ENCODE measurements around the gene SEC16A. TPM values are rescaled to one million over a fixed set of nuclear protein-coding genes. Genes with fewer than 3 reads are reported as not detected.

SEC16A gene
- total and polyA plus RNA-seq, 7 experiments from 2014 or later: 25.4 to 88.5 (median 83.0) TPM

DNA sequence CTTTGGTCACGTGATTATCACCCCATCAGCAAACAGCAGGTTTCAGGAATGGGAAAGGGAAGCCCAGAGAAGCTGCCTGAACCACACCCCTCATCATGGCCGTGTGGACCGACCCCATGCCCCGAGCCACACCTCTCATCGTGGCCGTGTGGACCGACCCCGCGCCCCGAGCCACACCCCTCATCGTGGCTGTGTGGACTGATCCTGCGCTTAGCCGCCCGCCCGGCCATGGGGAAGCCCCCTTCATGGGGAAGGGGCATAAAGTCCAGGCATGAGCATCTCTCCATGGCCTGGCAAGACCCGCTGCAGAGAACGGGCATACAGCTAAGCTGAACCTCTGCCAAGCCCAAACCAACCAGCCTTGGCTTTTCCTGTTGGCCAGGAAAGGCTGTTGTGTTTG lies 89.3 kb downstream of the SEC16A start:
- H3K9me3 ChIP-seq (ENCODE audit: control insufficient read depth in 2 of 3, low read length in 3 of 3): no peaks in the 10 kb centered on the region
- Mint-ChIP-seq H3K27ac (no peak overlapping the region), H3K4me3 (no peak overlapping the region), H3K4me1 (peaks cover 0 to 13% (median 3%) of the 10 kb centered on the region in 7 donors), H3K27me3 (no peaks in the 10 kb centered on the region), H3K9me3 (no peaks in the 10 kb centered on the region), H3K36me3 (peaks cover 0 to 37% (median 10%) of the 10 kb centered on the region in 5 donors)
- CTCF ChIA-PET: no interaction called here
- H3K27ac ChIP-seq (ENCODE audit: low read depth, low read length): no peak overlapping the region
- H3K27me3 ChIP-seq (ENCODE audit: control insufficient read depth in 2 of 2, insufficient read depth in 2 of 2, low read length in 2 of 2): no peaks in the 10 kb centered on the region
- peaks cover 0 to 4% of the 10 kb centered on the region in 2 donors for H3K4me1 ChIP-seq (ENCODE audit: control insufficient read depth in 2 of 2, insufficient read depth in 2 of 2, low read length in 2 of 2)
- peaks cover 3 to 90% (median 18%) of the 10 kb centered on the region in 3 experiments for H3K36me3 ChIP-seq (ENCODE audit: control insufficient read depth in 2 of 3, insufficient read depth in 3 of 3, low read length in 3 of 3)
- H3K4me3 ChIP-seq (ENCODE audit: low read length): no peak overlapping the region
- intact Hi-C loops (cut with micrococcal nuclease): no loop called here
- DNase-seq (no peak), ATAC-seq (no peak)
- POLR2A ChIA-PET: no interaction called here

- Histone ChIP-seq H3K9me3 (ENCODE audit: control insufficient read depth in 2 of 3, low read length in 3 of 3) (no peaks in the 10 kb centered on the region), H3K27ac (ENCODE audit: low read depth, low read length) (no peak overlapping the region), H3K27me3 (ENCODE audit: control insufficient read depth in 2 of 2, insufficient read depth in 2 of 2, low read length in 2 of 2) (no peaks in the 10 kb centered on the region), H3K4me3 (ENCODE audit: low read length) (no peak overlapping the region), H3K36me3 (ENCODE audit: control insufficient read depth in 2 of 3, insufficient read depth in 3 of 3, low read length in 3 of 3) (peaks cover 6 to 88% (median 18%) of the 10 kb centered on the region in 3 experiments), H3K4me1 (ENCODE audit: control insufficient read depth in 2 of 2, insufficient read depth in 2 of 2, low read length in 2 of 2) (no peaks in the 10 kb centered on the region)
- peaks cover 0 to 38% (median 11%) of the 10 kb centered on the region in 5 donors for H3K36me3 Mint-ChIP-seq
- H3K4me3 Mint-ChIP-seq: no peak overlapping the region
- no peaks in the 10 kb centered on the region for H3K27me3 Mint-ChIP-seq
- H3K27ac Mint-ChIP-seq: no peak overlapping the region
- POLR2A ChIA-PET: interaction anchor here (0.6 to 1.5 kb wide), 2 partner anchors 11 to 16 kb away, joined by 3 read pairs; no protein-coding TSS in a partner anchor
- CTCF ChIA-PET: no interaction called here
- DNase-seq: no peak
- peaks cover 0 to 7% (median 0%) of the 10 kb centered on the region in 7 donors for H3K4me1 Mint-ChIP-seq
- intact Hi-C loops (cut with micrococcal nuclease): no loop called here
- no peak for ATAC-seq
- H3K9me3 Mint-ChIP-seq: no peaks in the 10 kb centered on the region
Observed at GRCh38 chr9:136392538-136393449, 90.0 kb downstream of the SEC16A start.

DNA sequence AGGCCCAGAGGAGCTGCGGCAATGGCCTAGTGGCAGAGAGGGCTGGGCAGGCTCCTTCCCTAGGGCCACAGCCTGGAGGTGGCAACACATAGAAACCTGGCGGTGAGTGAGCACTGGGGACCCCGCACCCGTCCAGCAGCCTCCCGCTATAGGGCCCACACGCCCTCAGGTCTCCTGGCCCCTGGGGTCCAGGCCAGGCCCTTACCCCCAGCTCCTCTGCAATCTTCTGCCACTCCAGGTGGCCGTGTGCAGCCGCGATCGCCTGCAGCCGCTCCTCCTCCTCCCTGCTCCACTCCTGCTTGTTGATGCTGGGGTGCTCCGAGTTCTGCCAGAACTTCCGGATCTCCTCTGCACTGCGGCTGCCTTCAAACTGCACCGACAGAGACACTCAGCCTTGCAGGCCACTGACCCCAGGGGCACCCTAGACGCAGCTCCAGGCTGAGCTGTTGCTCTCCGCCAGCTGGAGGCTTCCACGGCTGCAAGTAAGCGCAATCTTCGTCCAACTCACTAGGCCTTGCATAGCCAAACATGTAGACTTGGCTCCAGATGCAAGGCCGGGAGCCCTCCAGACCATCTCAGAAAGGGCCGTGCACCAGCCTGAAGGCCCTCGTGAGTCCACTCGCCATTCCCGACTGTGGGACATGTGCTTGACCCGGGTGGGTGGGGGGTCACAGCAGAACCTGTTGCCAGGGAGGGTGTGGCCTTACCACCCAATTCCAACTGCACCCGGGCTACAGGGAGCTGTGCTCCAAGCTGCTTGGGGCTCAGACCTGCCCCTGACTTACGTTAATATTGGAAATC lies 90.9 kb downstream of the SEC16A start:
- Mint-ChIP-seq H3K36me3 (peaks cover 0 to 41% (median 17%) of the 10 kb centered on the region in 5 donors), H3K9me3 (no peaks in the 10 kb centered on the region), H3K4me3 (no peak overlapping the region), H3K27ac (no peak overlapping the region), H3K4me1 (peaks cover 0 to 4% (median 0%) of the 10 kb centered on the region in 7 donors), H3K27me3 (no peaks in the 10 kb centered on the region)
- CTCF ChIA-PET: no interaction called here
- intact Hi-C loops (cut with micrococcal nuclease): no loop called here
- Histone ChIP-seq H3K36me3 (ENCODE audit: control insufficient read depth in 2 of 3, insufficient read depth in 3 of 3, low read length in 3 of 3) (peaks cover 6 to 91% (median 17%) of the 10 kb centered on the region in 3 experiments), H3K27me3 (ENCODE audit: control insufficient read depth in 2 of 2, insufficient read depth in 2 of 2, low read length in 2 of 2) (no peaks in the 10 kb centered on the region), H3K9me3 (ENCODE audit: control insufficient read depth in 2 of 3, low read length in 3 of 3) (no peaks in the 10 kb centered on the region), H3K4me1 (ENCODE audit: control insufficient read depth in 2 of 2, insufficient read depth in 2 of 2, low read length in 2 of 2) (no peaks in the 10 kb centered on the region), H3K27ac (ENCODE audit: low read depth, low read length) (no peak overlapping the region), H3K4me3 (ENCODE audit: low read length) (no peak overlapping the region)
- DNase-seq: no peak
- POLR2A ChIA-PET: interaction anchor here (0.6 to 1.5 kb wide), 2 partner anchors 12 to 17 kb away, joined by 3 read pairs; no protein-coding TSS in a partner anchor
- no peak for ATAC-seq

Small RNA genes lying within 50 kb of the gene (microRNA-seq; reads per million reads assigned to microRNA genes)
- not detected for gene MIR4673 (ENCODE audit: borderline microRNAs expressed)

Other genes with a start within 250 kb of the SEC16A start
- 10 to 100 TPM; 11.5 to 15.9 (median 12.0) TPM for gene QSOX2, start 237.2 kb downstream of the SEC16A start, total RNA-seq
- under 1 TPM; 0.26 to 0.52 TPM for gene QSOX2, start 237.2 kb downstream of the SEC16A start, polyA plus RNA-seq
- gene CCDC187, start 178.9 kb downstream of the SEC16A start, total RNA-seq: under 1 TPM in 1 of 5 experiments, not detected in 4; 0.10 TPM
- gene CCDC187, start 178.9 kb downstream of the SEC16A start, polyA plus RNA-seq: not detected
- gene GPSM1, start 155.5 kb downstream of the SEC16A start, total RNA-seq: 10 to 100 TPM in 1 of 5 experiments, 1 to 10 TPM in 4; 6.1 to 11.5 (median 8.6) TPM
- gene GPSM1, start 155.5 kb downstream of the SEC16A start, polyA plus RNA-seq: 1 to 10 TPM in 1 of 2 donors, under 1 TPM in 1; 0.87 to 1.4 TPM
- 10 to 100 TPM; 17.2 to 27.5 (median 24.8) TPM for gene DNLZ, start 119.3 kb downstream of the SEC16A start, total RNA-seq
- gene DNLZ, start 119.3 kb downstream of the SEC16A start, polyA plus RNA-seq: 10 to 100 TPM; 46.6 to 51.3 TPM
- gene CARD9, start 109.4 kb downstream of the SEC16A start, total RNA-seq: 10 to 100 TPM in 1 of 5 experiments, 1 to 10 TPM in 4; 1.1 to 19.9 (median 1.4) TPM
- under 1 TPM; 0.10 to 0.18 TPM for gene CARD9, start 109.4 kb downstream of the SEC16A start, polyA plus RNA-seq
- 10 to 100 TPM; 10.0 to 16.3 (median 12.8) TPM for gene SNAPC4, start 82.9 kb downstream of the SEC16A start, total RNA-seq
- 1 to 10 TPM; 1.2 to 2.7 TPM for gene SNAPC4, start 82.9 kb downstream of the SEC16A start, polyA plus RNA-seq
- 10 to 100 TPM; 56.3 to 89.0 (median 66.6) TPM for gene ENTR1, start 72.4 kb downstream of the SEC16A start, total RNA-seq
- 10 to 100 TPM in 1 of 2 donors, 1 to 10 TPM in 1; 9.2 to 14.4 TPM for gene ENTR1, start 72.4 kb downstream of the SEC16A start, polyA plus RNA-seq
- 10 to 100 TPM; 60.5 to 86.3 (median 71.6) TPM for gene PMPCA, start 72.4 kb downstream of the SEC16A start, total RNA-seq
- 10 to 100 TPM; 32.2 to 47.9 TPM for gene PMPCA, start 72.4 kb downstream of the SEC16A start, polyA plus RNA-seq
- 10 to 100 TPM; 15.7 to 23.8 (median 22.6) TPM for gene INPP5E, start 43.2 kb downstream of the SEC16A start, total RNA-seq
- gene INPP5E, start 43.2 kb downstream of the SEC16A start, polyA plus RNA-seq: 1 to 10 TPM; 2.3 to 4.3 TPM
- gene NOTCH1, start 63.0 kb upstream of the SEC16A start, total RNA-seq: 10 to 100 TPM; 49.7 to 92.9 (median 58.0) TPM
- 1 to 10 TPM; 1.9 to 7.1 TPM for gene NOTCH1, start 63.0 kb upstream of the SEC16A start, polyA plus RNA-seq
- 1 to 10 TPM in 1 of 5 experiments, under 1 TPM in 2, not detected in 2; 0.56 to 2.3 (median 0.97) TPM for gene EGFL7, start 179.9 kb upstream of the SEC16A start, total RNA-seq
- gene EGFL7, start 179.9 kb upstream of the SEC16A start, polyA plus RNA-seq: not detected
- gene AGPAT2, start 204.4 kb upstream of the SEC16A start, total RNA-seq: 10 to 100 TPM in 2 of 5 experiments, 1 to 10 TPM in 3; 2.3 to 20.6 (median 8.5) TPM
- 10 to 100 TPM; 12.0 to 13.1 TPM for gene AGPAT2, start 204.4 kb upstream of the SEC16A start, polyA plus RNA-seq
- gene DIPK1B, start 229.5 kb upstream of the SEC16A start, total RNA-seq: 1 to 10 TPM in 1 of 5 experiments, under 1 TPM in 2, not detected in 2; 0.46 to 1.6 (median 0.56) TPM
- under 1 TPM; 0.11 to 0.31 TPM for gene DIPK1B, start 229.5 kb upstream of the SEC16A start, polyA plus RNA-seq

All from naive thymus-derived CD4-positive, alpha-beta T cell (primary cell).